ENCODE measurements around the gene L3MBTL3. TPM values are rescaled to one million over a fixed set of nuclear protein-coding genes. Genes with fewer than 3 reads are reported as not detected.

The L3MBTL3 gene
- polyA plus RNA-seq, 1 donor from 2014 or later: 47.6 TPM

GRCh38 chr6:130138116-130138908 lies 119.9 kb downstream of the L3MBTL3 start:
- H3F3A ChIP-seq (ENCODE audit: insufficient read depth, low read length, poor library complexity, severe bottlenecking): no peaks in the 10 kb centered on the region
- TF ChIP-seq EP300 (conservative IDR thresholded peaks at IDR 0.05; ENCODE audit: poor library complexity, severe bottlenecking): no peak
- no peak for TF ChIP-seq RAD21 (conservative IDR thresholded peaks at IDR 0.05)
- TF ChIP-seq POLR2AphosphoS5 (IDR thresholded peaks at IDR 0.05): no peak
- no peak for TF ChIP-seq REST (IDR thresholded peaks at IDR 0.05; ENCODE audit: borderline replicate concordance)
- no peak for TF ChIP-seq SMC3 (conservative IDR thresholded peaks at IDR 0.05; ENCODE audit: poor library complexity)
- TF ChIP-seq EZH2 (IDR thresholded peaks at IDR 0.05; ENCODE audit: borderline replicate concordance, insufficient read depth, low read length, poor library complexity, severe bottlenecking): no peak
- TF ChIP-seq MXI1 (conservative IDR thresholded peaks at IDR 0.05; ENCODE audit: poor library complexity, severe bottlenecking): no peak
- no peak for TF ChIP-seq CTCF (IDR thresholded peaks at IDR 0.05; ENCODE audit: poor library complexity, severe bottlenecking)
- no peak for TF ChIP-seq TAF1 (IDR thresholded peaks at IDR 0.05; ENCODE audit: low read depth)
- H3K79me2 ChIP-seq (replicated peaks; ENCODE audit: insufficient read depth, low read length): no peaks in the 10 kb centered on the region
- no peaks in the 10 kb centered on the region for H3K9me2 ChIP-seq (ENCODE audit: insufficient read depth, low read length)
- no peaks in the 10 kb centered on the region for H3K36me3 ChIP-seq (ENCODE audit: insufficient read depth, low read length)
- no peaks in the 10 kb centered on the region for H3K9me3 ChIP-seq (ENCODE audit: low read length)
- H3K4me2 ChIP-seq (ENCODE audit: low read length): no peak overlapping the region
- H3K9ac ChIP-seq (ENCODE audit: low read length): no peak overlapping the region
- no peaks in the 10 kb centered on the region for H3K27me3 ChIP-seq (ENCODE audit: insufficient read depth, low read depth, low read length)
- no peak overlapping the region for H3K4me3 ChIP-seq (ENCODE audit: low read length)
- no peak overlapping the region for H2AFZ ChIP-seq (ENCODE audit: low read depth, low read length)
- H3K27ac ChIP-seq (ENCODE audit: low read length): no peak overlapping the region
- no peaks in the 10 kb centered on the region for H4K20me1 ChIP-seq (ENCODE audit: insufficient read depth)

- no peak overlapping the region for H2AFZ ChIP-seq (ENCODE audit: low read depth, low read length)
- TF ChIP-seq MXI1 (conservative IDR thresholded peaks at IDR 0.05; ENCODE audit: poor library complexity, severe bottlenecking) (no peak), TAF1 (IDR thresholded peaks at IDR 0.05; ENCODE audit: low read depth) (no peak), EZH2 (IDR thresholded peaks at IDR 0.05; ENCODE audit: borderline replicate concordance, insufficient read depth, low read length, poor library complexity, severe bottlenecking) (no peak), POLR2AphosphoS5 (IDR thresholded peaks at IDR 0.05) (no peak), RAD21 (conservative IDR thresholded peaks at IDR 0.05) (no peak), REST (IDR thresholded peaks at IDR 0.05; ENCODE audit: borderline replicate concordance) (no peak), EP300 (conservative IDR thresholded peaks at IDR 0.05; ENCODE audit: poor library complexity, severe bottlenecking) (no peak), SMC3 (conservative IDR thresholded peaks at IDR 0.05; ENCODE audit: poor library complexity) (no peak), CTCF (IDR thresholded peaks at IDR 0.05; ENCODE audit: poor library complexity, severe bottlenecking) (no peak)
These were observed 120.5 kb downstream of the L3MBTL3 start for GRCh38 chr6:130138909-130139242.

More at GRCh38 chr6:130138909-130139242, 120.5 kb downstream of the L3MBTL3 start:
- H3K79me2 ChIP-seq (replicated peaks; ENCODE audit: insufficient read depth, low read length): no peaks in the 10 kb centered on the region
- H3F3A ChIP-seq (ENCODE audit: insufficient read depth, low read length, poor library complexity, severe bottlenecking): no peaks in the 10 kb centered on the region
- no peaks in the 10 kb centered on the region for H4K20me1 ChIP-seq (ENCODE audit: insufficient read depth)
- no peak overlapping the region for H3K4me3 ChIP-seq (ENCODE audit: low read length)
- no peaks in the 10 kb centered on the region for H3K27me3 ChIP-seq (ENCODE audit: insufficient read depth, low read depth, low read length)
- H3K27ac ChIP-seq (ENCODE audit: low read length): no peak overlapping the region
- H3K4me2 ChIP-seq (ENCODE audit: low read length): no peak overlapping the region
- H3K9me2 ChIP-seq (ENCODE audit: insufficient read depth, low read length): no peaks in the 10 kb centered on the region
- no peak overlapping the region for H3K9ac ChIP-seq (ENCODE audit: low read length)
- H3K9me3 ChIP-seq (ENCODE audit: low read length): no peaks in the 10 kb centered on the region
- no peaks in the 10 kb centered on the region for H3K36me3 ChIP-seq (ENCODE audit: insufficient read depth, low read length)

All from neural cell (in vitro differentiated cells).